Skeletal muscle satellite cell (primary cell): ENCODE data around the gene RREB1.
A peak's percentile ranks its signal among the peaks of the same experiment; 100 is the strongest.

Experiments used
- H3K27me3 ChIP-seq: 2 replicates; pipeline ENCODE4 v1.7.0; 2013; ENCODE audit warnings: low read length; ENCODE audit not compliant: control insufficient read depth, insufficient read depth
- H3K36me3 ChIP-seq: 2 replicates; pipeline ENCODE4 v1.7.0; 2013; ENCODE audit warnings: mild to moderate bottlenecking, control low read depth, low read length; ENCODE audit not compliant: insufficient read depth
- H3K4me1 ChIP-seq: 2 replicates; pipeline ENCODE4 v1.7.0; 2013; ENCODE audit warnings: low read length; ENCODE audit not compliant: control insufficient read depth, insufficient read depth
- H3K4me2 ChIP-seq: 2 replicates; pipeline ENCODE4 v1.7.0; 2013; ENCODE audit warnings: mild to moderate bottlenecking, low read length
- H3K4me3 ChIP-seq: 2 replicates; pipeline ENCODE4 v1.7.0; 2013; ENCODE audit warnings: low read length
- H3K9ac ChIP-seq: 2 replicates; pipeline ENCODE4 v1.7.0; 2013; ENCODE audit warnings: mild to moderate bottlenecking, low read depth, low read length, moderate library complexity
- H3K9me3 ChIP-seq: replicated peaks from 2 replicates; pipeline ENCODE4 v1.7.0; 2013; ENCODE audit warnings: mild to moderate bottlenecking, control low read depth, low read length

The RREB1 gene

GRCh38 chr6:7140631-7141378 lies 33.0 kb downstream of the RREB1 start:
- Histone ChIP-seq H3K4me1 (peaks cover 62% of the 10 kb centered on the region), H3K9ac (peak overlapping the region; percentile 95), H3K9me3 (no peaks in the 10 kb centered on the region), H3K36me3 (no peaks in the 10 kb centered on the region), H3K4me3 (peak overlapping the region; percentile 85), H3K27me3 (no peaks in the 10 kb centered on the region), H3K4me2 (peak overlapping the region; percentile 97)

DNA sequence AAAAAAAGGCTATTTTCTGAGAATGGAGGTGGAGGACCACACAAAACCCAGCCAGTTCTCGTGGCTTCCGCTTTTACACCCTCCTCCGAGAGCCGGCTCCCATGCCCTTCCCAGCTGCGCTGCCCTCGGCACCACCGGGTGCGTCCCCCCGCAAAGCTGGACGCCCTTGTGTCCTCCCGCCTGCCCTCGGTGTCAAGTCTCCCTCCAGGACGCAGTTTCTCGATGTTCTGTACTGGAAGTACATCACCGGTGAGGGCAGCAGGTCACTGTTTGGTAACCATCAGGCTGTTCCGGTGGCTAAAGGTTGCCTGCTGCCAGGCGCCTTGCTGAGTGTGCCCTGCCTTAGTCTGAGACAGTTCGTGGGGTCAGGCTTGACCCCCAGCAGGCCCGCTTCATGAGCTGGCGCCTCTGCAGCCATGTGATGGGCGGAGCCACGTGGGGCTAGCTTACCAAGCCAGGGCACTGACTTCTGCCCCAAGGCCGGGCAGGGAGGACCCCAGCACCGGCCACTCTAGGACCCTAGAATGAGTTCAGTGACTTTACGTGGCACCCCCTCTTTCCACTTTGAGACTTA lies 34.6 kb downstream of the RREB1 start:
- H3K4me1 ChIP-seq = peaks cover 71% of the 10 kb centered on the region
- H3K36me3 ChIP-seq = no peaks in the 10 kb centered on the region
- H3K9ac ChIP-seq = no peak overlapping the region
- H3K27me3 ChIP-seq = no peaks in the 10 kb centered on the region
- no peak overlapping the region for H3K4me3 ChIP-seq
- no peak overlapping the region for H3K4me2 ChIP-seq
- no peaks in the 10 kb centered on the region for H3K9me3 ChIP-seq

GRCh38 chr6:7142918-7143475 lies 35.2 kb downstream of the RREB1 start:
- Histone ChIP-seq H3K9ac (no peak overlapping the region), H3K9me3 (no peaks in the 10 kb centered on the region), H3K36me3 (no peaks in the 10 kb centered on the region), H3K4me3 (no peak overlapping the region), H3K27me3 (no peaks in the 10 kb centered on the region), H3K4me2 (no peak overlapping the region), H3K4me1 (peaks cover 71% of the 10 kb centered on the region)

DNA sequence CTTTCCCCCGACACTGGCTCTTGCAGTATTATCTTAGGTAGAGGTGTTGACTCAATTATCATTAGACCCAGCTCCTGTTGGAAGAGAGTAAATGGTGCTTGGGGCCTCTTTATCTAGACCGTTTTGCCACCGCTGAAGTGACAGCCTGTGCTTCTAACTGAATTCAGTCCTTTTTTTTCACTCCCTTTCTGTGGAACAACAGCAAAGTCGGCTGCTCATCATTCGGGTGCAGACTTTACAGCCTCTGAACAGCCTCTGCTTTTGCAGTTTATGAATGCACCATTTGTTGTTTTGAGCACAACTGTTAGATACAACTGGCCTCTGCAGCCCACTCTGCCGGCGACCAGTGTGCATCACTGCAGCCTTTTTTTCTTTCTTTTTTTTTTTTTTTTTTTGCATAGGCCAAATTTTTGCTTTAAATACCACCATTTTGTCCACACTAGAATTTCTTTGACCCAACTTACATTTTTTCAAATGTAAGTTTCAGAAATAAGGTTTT lies 35.8 kb downstream of the RREB1 start:
- Histone ChIP-seq H3K4me2 (no peak overlapping the region), H3K9me3 (no peaks in the 10 kb centered on the region), H3K36me3 (no peaks in the 10 kb centered on the region), H3K4me1 (peaks cover 70% of the 10 kb centered on the region), H3K9ac (no peak overlapping the region), H3K4me3 (no peak overlapping the region), H3K27me3 (no peaks in the 10 kb centered on the region)

GRCh38 chr6:7144872-7145584 lies 37.3 kb downstream of the RREB1 start:
- Histone ChIP-seq H3K4me1 (peaks cover 71% of the 10 kb centered on the region), H3K36me3 (no peaks in the 10 kb centered on the region), H3K27me3 (no peaks in the 10 kb centered on the region), H3K9me3 (no peaks in the 10 kb centered on the region), H3K9ac (no peak overlapping the region), H3K4me2 (no peak overlapping the region), H3K4me3 (no peak overlapping the region)

GRCh38 chr6:7145585-7145884 lies 37.8 kb downstream of the RREB1 start:
- Histone ChIP-seq H3K4me2 (no peak overlapping the region), H3K4me3 (no peak overlapping the region), H3K9me3 (no peaks in the 10 kb centered on the region), H3K4me1 (peaks cover 71% of the 10 kb centered on the region), H3K9ac (no peak overlapping the region), H3K27me3 (no peaks in the 10 kb centered on the region), H3K36me3 (no peaks in the 10 kb centered on the region)

- H3K4me1 ChIP-seq = peaks cover 75% of the 10 kb centered on the region
- no peaks in the 10 kb centered on the region for H3K27me3 ChIP-seq
- peak overlapping the region; percentile 48 for H3K9ac ChIP-seq
- no peaks in the 10 kb centered on the region for H3K36me3 ChIP-seq
- H3K9me3 ChIP-seq = no peaks in the 10 kb centered on the region
- H3K4me3 ChIP-seq = peak overlapping the region; percentile 10
- H3K4me2 ChIP-seq = peak overlapping the region; percentile 51
Observed at GRCh38 chr6:7145885-7146828, 38.4 kb downstream of the RREB1 start.

DNA sequence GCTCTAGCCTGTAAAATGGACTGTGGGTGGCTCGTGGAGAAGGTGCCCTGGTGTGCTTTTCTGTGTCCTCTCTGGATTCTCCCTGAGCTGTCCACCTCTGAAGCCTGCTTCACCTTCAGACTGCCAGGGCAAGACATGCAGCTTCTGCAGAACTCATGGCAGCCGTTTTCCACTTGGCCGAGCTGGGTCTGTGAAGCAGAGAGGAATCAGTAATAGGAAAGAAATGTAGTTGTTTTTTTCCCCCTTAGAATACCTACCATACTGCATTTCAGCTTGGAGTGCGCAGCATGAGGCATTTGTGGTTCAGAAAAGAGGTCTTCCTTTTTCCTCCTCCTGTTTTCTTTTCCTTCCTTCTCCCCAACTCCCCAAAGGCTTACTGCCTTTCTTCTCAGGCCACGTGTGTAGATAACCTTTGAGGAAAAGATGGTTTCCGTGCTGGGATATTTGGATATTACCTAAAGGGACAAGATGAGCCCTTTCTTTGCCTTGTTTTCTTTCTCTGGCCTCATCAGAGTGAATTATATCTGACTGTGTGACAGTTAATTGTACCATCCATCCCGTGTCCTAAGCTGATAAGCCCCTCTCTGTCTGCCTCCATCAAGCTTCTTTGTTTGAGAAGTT lies 39.4 kb downstream of the RREB1 start:
- no peaks in the 10 kb centered on the region for H3K27me3 ChIP-seq
- H3K36me3 ChIP-seq = no peaks in the 10 kb centered on the region
- H3K9ac ChIP-seq = peak overlapping the region; percentile 48
- no peaks in the 10 kb centered on the region for H3K9me3 ChIP-seq
- H3K4me1 ChIP-seq = peaks cover 76% of the 10 kb centered on the region
- H3K4me2 ChIP-seq = peak overlapping the region; percentile 51
- H3K4me3 ChIP-seq = peak overlapping the region; percentile 10

- Histone ChIP-seq H3K36me3 (no peaks in the 10 kb centered on the region), H3K4me2 (no peak overlapping the region), H3K4me1 (peaks cover 76% of the 10 kb centered on the region), H3K27me3 (no peaks in the 10 kb centered on the region), H3K9ac (no peak overlapping the region), H3K9me3 (no peaks in the 10 kb centered on the region), H3K4me3 (no peak overlapping the region)
Observed at GRCh38 chr6:7148100-7148822, 40.5 kb downstream of the RREB1 start.

DNA sequence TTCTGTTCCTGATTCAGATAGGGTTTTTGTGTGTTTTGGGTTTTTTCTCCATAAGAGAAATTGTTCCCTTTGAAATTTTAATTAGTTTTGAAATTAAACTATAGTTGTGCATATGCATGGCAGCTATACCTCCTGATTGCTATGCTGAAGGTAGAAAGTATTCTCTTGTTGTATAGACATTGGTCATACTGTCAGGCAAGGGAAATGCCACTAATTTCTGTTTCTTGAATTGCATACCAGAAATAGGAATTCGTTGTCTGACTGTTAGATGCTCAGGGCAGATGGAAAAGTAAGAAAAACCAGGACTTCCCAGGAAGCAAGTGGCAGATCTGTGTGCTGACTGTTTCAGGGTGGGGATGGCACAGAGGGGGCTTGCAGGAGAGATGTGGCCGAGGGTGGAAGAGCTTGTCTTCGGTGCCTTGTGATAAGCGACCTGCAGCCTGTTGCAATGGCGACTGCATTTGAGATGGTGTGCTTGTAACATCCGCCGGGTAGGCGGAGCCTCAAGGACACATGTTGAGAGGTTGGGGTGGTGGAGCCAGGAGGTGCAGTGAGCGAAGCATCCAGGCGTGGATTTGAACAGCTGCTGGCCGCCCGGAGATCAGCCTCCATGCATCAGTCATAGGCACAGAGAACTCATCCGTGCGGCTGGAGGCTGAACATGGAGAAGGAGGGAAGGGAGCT lies 42.8 kb downstream of the RREB1 start:
- no peak overlapping the region for H3K4me3 ChIP-seq
- H3K36me3 ChIP-seq = no peaks in the 10 kb centered on the region
- no peak overlapping the region for H3K9ac ChIP-seq
- H3K27me3 ChIP-seq = no peaks in the 10 kb centered on the region
- no peaks in the 10 kb centered on the region for H3K9me3 ChIP-seq
- H3K4me1 ChIP-seq = peaks cover 84% of the 10 kb centered on the region
- peak overlapping the region; percentile 19 for H3K4me2 ChIP-seq
